ENCODE data around the gene ARMC9.
A peak's percentile ranks its signal among the peaks of the same experiment; 100 is the strongest.
"Not testable (repeated sequence)": the region's sequence is repeated elsewhere in the genome, so short reads cannot be mapped to it uniquely, and the experiment has no call there.

ARMC9 gene

GRCh38 chr2:231398585-231398984 is 200.2 kb downstream of the ARMC9 start:
- DNase-seq (ENCODE audit: low read depth in 2 of 2), result no peak

- DNase-seq (ENCODE audit: low read depth in 2 of 2), result no peak
Measured at GRCh38 chr2:231399046-231399852, 200.8 kb downstream of the ARMC9 start.

- no peak for DNase-seq (ENCODE audit: low read depth in 2 of 2)
Measured at GRCh38 chr2:231399853-231400680, 201.6 kb downstream of the ARMC9 start.

- DNase-seq (ENCODE audit: low read depth in 2 of 2), result not testable (repeated sequence)
Measured at GRCh38 chr2:231400681-231401080, 202.2 kb downstream of the ARMC9 start.

- DNase-seq (ENCODE audit: low read depth in 2 of 2), result not testable (repeated sequence)
Measured at GRCh38 chr2:231401101-231401500, 202.7 kb downstream of the ARMC9 start.

- not testable (repeated sequence) for DNase-seq (ENCODE audit: low read depth in 2 of 2)
Measured at GRCh38 chr2:231403421-231404182, 205.2 kb downstream of the ARMC9 start.

- DNase-seq (ENCODE audit: low read depth in 2 of 2), result not testable (repeated sequence)
Measured at GRCh38 chr2:231404183-231404578, 205.8 kb downstream of the ARMC9 start.

GRCh38 chr2:231405601-231406367 is 207.4 kb downstream of the ARMC9 start:
- peak in 1 of 2 donors; percentile 30 for DNase-seq (ENCODE audit: low read depth in 2 of 2)

- DNase-seq (ENCODE audit: low read depth in 2 of 2), result not testable (repeated sequence)
Measured at GRCh38 chr2:231407686-231408085, 209.3 kb downstream of the ARMC9 start.

GRCh38 chr2:231408304-231408703 is 209.9 kb downstream of the ARMC9 start:
- not testable (repeated sequence) for DNase-seq (ENCODE audit: low read depth in 2 of 2)

GRCh38 chr2:231409776-231410175 is 211.3 kb downstream of the ARMC9 start:
- DNase-seq (ENCODE audit: low read depth in 2 of 2), result no peak

- DNase-seq (ENCODE audit: low read depth in 2 of 2), result no peak
Measured at GRCh38 chr2:231410293-231411004, 212.0 kb downstream of the ARMC9 start.

- no peak for DNase-seq (ENCODE audit: low read depth in 2 of 2)
Measured at GRCh38 chr2:231411237-231411636, 212.8 kb downstream of the ARMC9 start.

- peak; percentile 48 to 63 for DNase-seq (ENCODE audit: low read depth in 2 of 2)
Measured at GRCh38 chr2:231411831-231412617, 213.6 kb downstream of the ARMC9 start.

GRCh38 chr2:231412618-231412963 is 214.2 kb downstream of the ARMC9 start:
- DNase-seq (ENCODE audit: low read depth in 2 of 2), result no peak

- DNase-seq (ENCODE audit: low read depth in 2 of 2), result no peak
Measured at GRCh38 chr2:231413456-231413855, 215.0 kb downstream of the ARMC9 start.

- no peak for DNase-seq (ENCODE audit: low read depth in 2 of 2)
Measured at GRCh38 chr2:231413921-231414476, 215.6 kb downstream of the ARMC9 start.

- no peak for DNase-seq (ENCODE audit: low read depth in 2 of 2)
Measured at GRCh38 chr2:231415029-231415428, 216.6 kb downstream of the ARMC9 start.

GRCh38 chr2:231418820-231419640 is 220.6 kb downstream of the ARMC9 start:
- no peak for DNase-seq (ENCODE audit: low read depth in 2 of 2)

Data from stimulated activated CD4-positive, alpha-beta T cell treated with anti-CD3 and anti-CD28 coated beads, Interleukin-1b, Interleukin-23, amount 100 ng/mL, for 4 hours (primary cell).